ENCODE data around the gene IFNL3. TPM values are rescaled to one million over a fixed set of nuclear protein-coding genes. Genes with fewer than 3 reads are reported as not detected.
A peak's percentile ranks its signal among the peaks of the same experiment; 100 is the strongest.
"Not testable (repeated sequence)": the region's sequence is repeated elsewhere in the genome, so short reads cannot be mapped to it uniquely, and the experiment has no call there.

Gene IFNL3
- polyA plus RNA-seq, 1 donor (not counting 4 experiments of a cell fraction or from before 2014, with no cell fraction given) = not detected

- Histone ChIP-seq H3K9me3 (ENCODE audit: control insufficient read depth, low read depth, low read length) (no peaks in the 10 kb centered on the region), H3K4me2 (ENCODE audit: control insufficient read depth, extremely low read depth, insufficient read depth, low read depth, low read length) (peak overlapping the region; percentile 27)
Observed at GRCh38 chr19:39247701-39248664, 3.2 kb upstream of the IFNL3 start.

DNA sequence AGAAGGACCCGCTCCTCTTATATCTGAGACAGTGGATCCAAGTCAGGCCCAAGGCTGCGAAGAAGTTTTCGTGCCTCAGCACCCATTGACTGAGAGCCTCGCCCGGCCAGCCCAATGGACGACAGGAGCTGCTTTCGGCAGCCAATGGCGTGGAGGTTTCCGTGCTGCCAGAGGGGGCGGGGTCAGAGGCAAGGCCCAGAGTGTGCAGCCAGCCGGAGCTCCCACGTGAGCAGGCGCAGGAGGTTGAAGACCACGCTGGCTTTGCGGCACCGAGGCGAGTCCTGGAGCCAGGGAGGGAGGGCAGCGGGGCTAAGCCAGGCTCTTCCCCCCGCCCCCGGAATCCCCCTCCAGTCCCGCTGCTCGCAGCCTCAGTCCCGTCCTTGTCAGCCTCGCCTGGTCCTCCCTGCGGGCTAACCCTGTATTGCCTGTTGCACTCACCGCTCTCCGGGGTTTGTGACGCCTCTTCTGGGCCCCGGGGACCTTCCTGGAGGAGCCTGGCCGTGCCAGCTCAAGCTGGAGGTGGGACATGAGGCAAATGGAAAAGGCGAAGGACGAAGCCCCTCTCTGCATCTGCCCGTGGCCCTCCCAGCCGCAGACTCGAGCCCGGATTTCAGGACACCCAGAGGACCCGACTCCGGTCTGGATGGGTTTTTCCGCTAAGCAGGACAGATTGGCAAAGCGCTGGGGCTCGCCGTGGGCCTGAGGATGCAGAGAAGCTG, 2.3 kb upstream of the IFNL3 start:
- no peak overlapping the region for H3K9ac ChIP-seq (ENCODE audit: control insufficient read depth, extremely low read depth, insufficient read depth, low read length)
- no peaks in the 10 kb centered on the region for H4K20me1 ChIP-seq (ENCODE audit: control insufficient read depth, extremely low read depth, insufficient read depth, low read length)
- H3K36me3 ChIP-seq (ENCODE audit: control insufficient read depth in 2 of 2, extremely low read depth in 1 of 2, insufficient read depth in 2 of 2, low read length in 2 of 2) = no peaks in the 10 kb centered on the region
- peak overlapping the region; percentile 22 for H3K4me2 ChIP-seq (ENCODE audit: control insufficient read depth, extremely low read depth, insufficient read depth, low read depth, low read length)
- H3K4me1 ChIP-seq (ENCODE audit: control insufficient read depth, extremely low read depth, insufficient read depth, low read length) = peaks cover 3% of the 10 kb centered on the region
- dilution Hi-C loops (cut with MboI; ENCODE audit: extremely low pct_ligation_motif_present, low sequenced_read_pairs) = no loop called here
- peak overlapping the region; percentile 43 for H2AFZ ChIP-seq (ENCODE audit: control insufficient read depth, low read length)
- FAIRE-seq = no peak
- no peak for DNase-seq (ENCODE audit: low read depth, low spot score)
- no peaks in the 10 kb centered on the region for H3K9me1 ChIP-seq (ENCODE audit: control insufficient read depth, extremely low read depth, insufficient read depth, low read length)
- H3K9me3 ChIP-seq (ENCODE audit: control insufficient read depth, low read depth, low read length) = no peaks in the 10 kb centered on the region
- H3K79me2 ChIP-seq (ENCODE audit: control insufficient read depth, insufficient read depth, low read length) = no peaks in the 10 kb centered on the region
- H3K27me3 ChIP-seq (ENCODE audit: control insufficient read depth, extremely low read depth, insufficient read depth, low read length) = peaks cover 24% of the 10 kb centered on the region
- TF ChIP-seq CTCF (optimal IDR thresholded peaks at IDR 0.05 in 1 of 3, IDR thresholded peaks at IDR 0.05 in 1 of 3, conservative IDR thresholded peaks at IDR 0.05 in 1 of 3; ENCODE audit: extremely low read depth in 1 of 3, insufficient read depth in 2 of 3, low read length in 3 of 3) (no peak), EZH2 (IDR thresholded peaks at IDR 0.05; ENCODE audit: low read length) (no peak)
- no peak overlapping the region for H3K4me3 ChIP-seq (ENCODE audit: control insufficient read depth in 2 of 3, extremely low read depth in 1 of 3, insufficient read depth in 2 of 3, low read depth in 1 of 3, low read length in 3 of 3)
- H3K27ac ChIP-seq (ENCODE audit: control insufficient read depth, insufficient read depth, low read length) = no peak overlapping the region

More at GRCh38 chr19:39247701-39248664, 3.2 kb upstream of the IFNL3 start:
- dilution Hi-C loops (cut with MboI; ENCODE audit: extremely low pct_ligation_motif_present, low sequenced_read_pairs) = no loop called here
- Histone ChIP-seq H3K4me3 (ENCODE audit: control insufficient read depth in 2 of 3, extremely low read depth in 1 of 3, insufficient read depth in 2 of 3, low read depth in 1 of 3, low read length in 3 of 3) (no peak overlapping the region), H3K27me3 (ENCODE audit: control insufficient read depth, extremely low read depth, insufficient read depth, low read length) (peaks cover 24% of the 10 kb centered on the region), H3K36me3 (ENCODE audit: control insufficient read depth in 2 of 2, extremely low read depth in 1 of 2, insufficient read depth in 2 of 2, low read length in 2 of 2) (no peaks in the 10 kb centered on the region), H3K9ac (ENCODE audit: control insufficient read depth, extremely low read depth, insufficient read depth, low read length) (no peak overlapping the region), H3K27ac (ENCODE audit: control insufficient read depth, insufficient read depth, low read length) (no peak overlapping the region), H2AFZ (ENCODE audit: control insufficient read depth, low read length) (peak overlapping the region; percentile 15), H3K79me2 (ENCODE audit: control insufficient read depth, insufficient read depth, low read length) (no peaks in the 10 kb centered on the region), H4K20me1 (ENCODE audit: control insufficient read depth, extremely low read depth, insufficient read depth, low read length) (no peaks in the 10 kb centered on the region), H3K4me1 (ENCODE audit: control insufficient read depth, extremely low read depth, insufficient read depth, low read length) (peaks cover 3% of the 10 kb centered on the region), H3K9me1 (ENCODE audit: control insufficient read depth, extremely low read depth, insufficient read depth, low read length) (no peaks in the 10 kb centered on the region)
- FAIRE-seq (no peak), DNase-seq (ENCODE audit: low read depth, low spot score) (no peak)
- TF ChIP-seq EZH2 (IDR thresholded peaks at IDR 0.05; ENCODE audit: low read length) (no peak), CTCF (optimal IDR thresholded peaks at IDR 0.05 in 1 of 3, IDR thresholded peaks at IDR 0.05 in 1 of 3, conservative IDR thresholded peaks at IDR 0.05 in 1 of 3; ENCODE audit: extremely low read depth in 1 of 3, insufficient read depth in 2 of 3, low read length in 3 of 3) (no peak)

DNA sequence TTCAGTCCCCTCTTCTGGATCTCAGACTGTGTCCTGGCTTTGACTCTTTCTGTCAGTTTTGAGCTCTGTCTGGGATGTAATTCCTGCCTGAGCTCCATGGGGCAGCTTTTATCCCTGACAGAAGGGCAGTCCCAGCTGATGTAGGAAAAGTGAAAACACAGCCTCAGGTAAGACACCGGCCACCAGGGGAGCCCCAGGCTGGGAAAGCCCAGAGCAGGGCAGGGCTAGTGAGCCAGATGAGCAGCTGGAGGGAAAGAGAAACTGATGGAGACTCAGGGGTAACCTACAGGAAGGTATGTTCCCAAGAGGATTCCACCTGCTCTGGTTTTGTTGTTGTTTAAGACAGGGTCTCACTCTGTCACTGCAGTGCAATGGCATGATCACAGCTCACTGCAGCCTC, 360 bp upstream of the IFNL3 start:
- H3K9me1 ChIP-seq (ENCODE audit: control insufficient read depth, extremely low read depth, insufficient read depth, low read length); H3K9me3 ChIP-seq (ENCODE audit: control insufficient read depth, low read depth, low read length); dilution Hi-C loops (cut with MboI; ENCODE audit: extremely low pct_ligation_motif_present, low sequenced_read_pairs); H2AFZ ChIP-seq (ENCODE audit: control insufficient read depth, low read length); DNase-seq (ENCODE audit: low read depth, low spot score); H4K20me1 ChIP-seq (ENCODE audit: control insufficient read depth, extremely low read depth, insufficient read depth, low read length); H3K4me1 ChIP-seq (ENCODE audit: control insufficient read depth, extremely low read depth, insufficient read depth, low read length); H3K4me3 ChIP-seq (ENCODE audit: control insufficient read depth in 2 of 3, extremely low read depth in 1 of 3, insufficient read depth in 2 of 3, low read depth in 1 of 3, low read length in 3 of 3); H3K79me2 ChIP-seq (ENCODE audit: control insufficient read depth, insufficient read depth, low read length); H3K27ac ChIP-seq (ENCODE audit: control insufficient read depth, insufficient read depth, low read length); H3K9ac ChIP-seq (ENCODE audit: control insufficient read depth, extremely low read depth, insufficient read depth, low read length); H3K4me2 ChIP-seq (ENCODE audit: control insufficient read depth, extremely low read depth, insufficient read depth, low read depth, low read length); H3K36me3 ChIP-seq (ENCODE audit: control insufficient read depth in 2 of 2, extremely low read depth in 1 of 2, insufficient read depth in 2 of 2, low read length in 2 of 2): not testable (repeated sequence)
- peaks cover 24% of the 10 kb centered on the region for H3K27me3 ChIP-seq (ENCODE audit: control insufficient read depth, extremely low read depth, insufficient read depth, low read length)
- peak; percentile 69 for FAIRE-seq

Measured in keratinocyte (primary cell).